ENCODE results near the gene NCOA3.
"Not testable (repeated sequence)": the region's sequence is repeated elsewhere in the genome, so short reads cannot be mapped to it uniquely, and the experiment has no call there.

NCOA3 gene

DNA sequence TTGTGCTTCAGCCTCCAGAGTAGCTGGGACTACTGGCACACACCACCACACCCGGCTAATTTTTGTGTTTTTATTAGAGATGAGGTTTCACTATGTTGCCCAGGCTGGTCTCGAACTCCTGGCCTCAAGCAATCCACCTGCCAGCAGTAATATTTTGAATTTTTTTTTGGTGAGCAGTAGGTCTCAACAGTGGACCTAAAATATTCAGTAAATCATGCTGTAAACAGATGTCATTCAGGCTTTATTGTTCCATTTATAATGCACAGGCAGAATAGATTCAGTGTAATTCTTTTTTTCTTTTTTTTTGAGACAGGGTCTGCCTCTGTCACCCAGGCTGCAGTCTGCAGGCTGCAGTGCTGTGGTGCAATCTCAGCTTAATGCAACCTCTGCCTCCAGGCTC, 69.7 kb downstream of the NCOA3 start:
- DNase-seq = no peak

DNA sequence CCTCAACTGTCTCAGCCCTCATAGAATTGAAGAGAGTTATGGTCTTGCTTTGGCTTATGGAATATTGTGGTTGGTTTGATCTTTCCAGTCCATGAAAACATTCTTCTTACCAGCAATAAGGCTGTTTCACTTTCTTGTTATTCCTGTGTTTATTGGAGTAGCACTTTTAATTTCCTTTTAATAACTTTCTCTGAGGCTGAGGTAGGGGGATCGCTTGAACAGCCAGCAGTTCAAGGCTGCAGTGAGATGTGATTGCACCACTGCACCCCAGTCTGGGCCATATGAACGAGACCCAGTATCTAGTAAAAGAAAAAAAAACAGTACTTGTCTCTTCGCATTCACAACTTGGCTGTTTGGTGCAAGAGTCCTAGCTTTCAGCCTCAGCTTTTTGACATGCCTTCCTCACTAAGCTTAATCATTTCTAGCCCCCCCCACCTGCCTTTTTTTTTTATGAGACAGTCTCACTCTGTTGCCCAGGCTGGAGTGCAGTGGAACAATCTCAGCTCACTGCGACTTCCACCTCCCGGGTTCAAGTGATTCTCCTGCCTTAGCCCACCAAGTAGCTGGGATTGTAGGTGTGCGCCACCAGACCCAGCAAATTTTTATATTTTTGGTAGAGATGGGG, 70.5 kb downstream of the NCOA3 start:
- no peak for DNase-seq

DNA sequence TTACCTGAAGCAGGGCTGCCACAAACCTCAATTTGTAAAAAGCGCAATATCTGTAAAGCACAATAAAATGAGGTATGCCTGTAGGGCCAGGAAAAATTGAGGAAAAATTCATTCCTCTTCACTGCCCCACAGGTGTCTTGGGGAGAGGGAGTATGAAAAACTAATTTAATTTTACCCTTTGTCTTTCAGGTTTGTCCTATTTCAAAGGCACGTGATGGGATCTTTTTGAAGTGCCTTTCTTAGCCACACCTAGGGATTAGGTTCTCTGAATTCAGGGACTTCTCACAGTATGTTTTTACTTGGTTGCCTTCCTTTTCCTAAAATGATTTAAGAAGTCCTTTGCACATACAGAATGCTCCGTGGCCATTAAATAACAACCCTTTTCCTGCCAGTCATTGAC, 71.9 kb downstream of the NCOA3 start:
- no peak for DNase-seq

DNA sequence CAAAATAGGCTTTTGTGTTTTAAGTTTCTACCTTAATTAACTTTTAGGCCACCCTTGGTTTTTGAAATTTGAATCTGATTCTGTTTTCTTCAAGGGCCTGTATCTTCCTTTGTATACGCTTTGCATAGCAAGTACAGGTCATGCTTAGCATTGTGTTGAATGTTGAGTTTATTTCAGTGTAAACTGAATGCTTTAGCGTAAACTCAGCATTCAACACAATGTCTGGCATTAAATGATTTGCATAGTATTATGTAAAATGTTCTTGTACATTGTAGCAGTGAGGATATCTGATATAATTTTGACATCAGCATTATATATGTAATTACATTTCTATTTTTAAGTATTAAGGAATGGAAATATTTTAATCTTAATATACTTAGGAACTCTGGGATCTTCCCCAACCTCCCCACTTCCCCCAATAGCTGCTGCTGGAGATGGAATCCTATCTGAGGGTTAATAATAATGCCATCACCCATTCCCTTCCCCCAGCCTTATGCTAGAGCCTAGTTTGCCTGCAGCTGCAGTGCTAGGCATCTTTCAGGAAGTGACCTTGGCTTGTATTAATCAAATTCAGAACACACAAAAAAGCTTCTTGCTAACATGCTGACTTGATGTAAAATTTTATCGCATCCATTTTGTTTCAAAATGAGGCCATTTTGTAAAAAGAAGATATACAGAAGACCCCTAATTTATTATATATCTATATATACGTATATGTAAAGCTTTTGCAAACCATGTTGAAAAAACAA, 73.1 kb downstream of the NCOA3 start:
- DNase-seq = peak; percentile 7 to 9

DNA sequence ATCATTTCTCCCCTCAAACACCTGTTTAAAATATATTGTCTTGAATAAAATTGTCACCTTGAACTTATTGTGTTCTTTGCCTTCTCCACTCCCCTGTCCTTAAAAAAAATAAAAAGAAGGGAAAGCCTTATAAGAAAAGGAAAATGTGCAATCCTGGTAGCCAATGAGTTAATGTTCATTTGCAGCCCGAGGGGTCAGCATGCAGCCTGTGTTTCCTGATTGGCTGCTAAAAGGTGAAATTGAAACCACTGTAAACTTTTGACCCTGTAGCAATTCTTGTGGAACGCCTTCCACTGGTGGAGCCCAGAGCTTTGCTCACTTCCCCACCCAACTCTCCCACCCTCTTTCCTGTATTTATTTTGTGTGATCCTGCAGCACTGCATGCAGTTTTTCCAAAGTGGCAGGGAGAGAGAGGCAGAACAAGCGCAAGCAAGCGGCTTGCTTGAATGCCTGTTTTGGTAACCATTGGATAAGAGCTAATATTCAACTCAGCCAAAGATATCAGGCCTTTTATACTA, 74.9 kb downstream of the NCOA3 start:
- DNase-seq = peak; percentile 34 to 40

DNA sequence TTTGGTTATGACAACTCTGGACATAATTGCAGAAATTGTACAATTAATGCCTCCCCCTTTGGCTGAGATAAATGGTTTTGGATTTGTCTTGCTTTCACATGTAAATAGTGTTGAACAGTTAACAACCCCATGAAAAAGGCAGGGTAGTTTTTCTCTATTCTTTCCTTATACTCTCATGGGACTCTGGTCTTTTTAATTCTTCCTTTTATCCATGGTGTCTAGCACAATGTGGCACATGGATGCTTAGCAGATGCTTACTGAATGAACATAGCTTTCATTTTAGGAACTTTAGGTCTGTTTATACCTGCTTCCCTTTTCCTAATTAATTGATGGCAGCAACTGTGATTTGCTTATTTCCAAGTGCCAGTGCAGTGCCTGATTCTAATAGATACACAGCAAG, 75.6 kb downstream of the NCOA3 start:
- DNase-seq = no peak

DNA sequence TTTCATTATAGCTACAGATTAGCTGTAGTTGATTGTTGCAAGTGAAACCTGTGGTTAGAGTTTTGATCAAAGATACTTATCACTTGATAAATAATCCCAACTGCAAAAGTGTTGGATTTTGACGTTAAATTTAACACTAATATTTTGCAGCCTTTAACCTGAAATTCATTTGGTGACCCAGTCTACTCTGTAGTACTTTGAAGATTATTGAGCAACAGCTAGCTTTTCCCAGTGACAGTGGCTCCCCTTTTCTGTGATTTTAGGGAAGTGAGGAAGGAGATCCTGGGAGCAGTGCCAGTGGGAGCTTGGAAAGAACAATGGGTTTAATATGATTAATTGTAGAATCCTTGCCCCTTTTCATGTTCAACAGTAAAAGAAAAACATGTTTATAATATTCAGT, 76.9 kb downstream of the NCOA3 start:
- DNase-seq = no peak

DNA sequence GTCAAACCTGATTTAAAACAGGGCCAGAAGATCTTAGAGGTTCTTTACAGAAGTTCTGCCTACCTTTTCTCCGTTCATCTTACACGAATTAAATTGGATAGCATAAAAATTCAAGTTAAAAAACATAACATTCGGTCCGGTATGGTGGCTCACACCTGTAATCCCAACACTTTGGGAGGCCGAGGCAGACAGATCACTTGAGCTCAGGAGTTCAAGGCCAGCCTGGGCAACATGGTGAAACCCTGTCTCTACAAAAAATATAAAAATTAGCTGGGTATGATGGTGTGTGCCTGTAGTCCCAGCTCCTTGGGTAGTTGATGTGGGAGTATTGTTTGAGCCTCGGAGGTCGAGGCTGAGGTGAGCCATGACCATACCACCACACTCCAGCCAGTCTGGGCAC, 79.0 kb downstream of the NCOA3 start:
- DNase-seq = not testable (repeated sequence)

DNA sequence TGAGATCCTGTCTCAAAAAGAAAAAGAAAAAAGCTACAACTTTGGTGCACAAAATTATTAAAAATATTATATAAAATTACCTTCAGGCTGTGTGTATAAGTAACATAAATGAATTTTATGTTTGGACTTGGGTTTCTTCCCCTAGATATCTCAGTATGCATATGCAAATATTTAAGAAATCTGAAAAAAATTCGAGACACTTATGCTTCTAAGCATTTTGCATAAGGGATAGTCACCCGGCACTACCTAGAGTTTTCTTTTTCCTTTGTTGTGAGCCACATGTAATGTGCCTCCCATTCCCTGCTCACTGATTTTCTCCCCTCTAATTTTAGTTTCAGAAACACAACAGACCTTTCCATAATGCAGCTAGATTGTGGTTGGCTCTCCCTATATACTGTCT, 79.4 kb downstream of the NCOA3 start:
- no peak for DNase-seq

DNA sequence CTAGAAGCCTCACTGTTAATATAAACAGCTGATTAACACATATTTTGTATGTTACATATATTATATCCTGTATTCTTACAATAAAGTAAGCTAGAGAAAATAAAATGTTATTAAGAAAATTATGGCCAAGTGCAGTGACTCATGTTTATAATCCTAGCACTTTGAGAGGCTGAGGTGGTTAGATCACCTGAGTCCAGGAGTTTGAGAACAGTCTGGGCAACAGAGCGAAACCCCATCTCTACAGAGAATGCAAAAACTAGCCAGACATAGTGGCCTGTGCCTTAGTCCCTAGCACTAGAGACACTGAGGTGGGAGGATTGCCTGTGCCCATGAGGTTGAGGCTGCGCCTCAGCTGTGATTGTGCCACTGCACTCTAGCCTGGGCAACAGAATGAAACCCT, 81.9 kb downstream of the NCOA3 start:
- no peak for DNase-seq

DNA sequence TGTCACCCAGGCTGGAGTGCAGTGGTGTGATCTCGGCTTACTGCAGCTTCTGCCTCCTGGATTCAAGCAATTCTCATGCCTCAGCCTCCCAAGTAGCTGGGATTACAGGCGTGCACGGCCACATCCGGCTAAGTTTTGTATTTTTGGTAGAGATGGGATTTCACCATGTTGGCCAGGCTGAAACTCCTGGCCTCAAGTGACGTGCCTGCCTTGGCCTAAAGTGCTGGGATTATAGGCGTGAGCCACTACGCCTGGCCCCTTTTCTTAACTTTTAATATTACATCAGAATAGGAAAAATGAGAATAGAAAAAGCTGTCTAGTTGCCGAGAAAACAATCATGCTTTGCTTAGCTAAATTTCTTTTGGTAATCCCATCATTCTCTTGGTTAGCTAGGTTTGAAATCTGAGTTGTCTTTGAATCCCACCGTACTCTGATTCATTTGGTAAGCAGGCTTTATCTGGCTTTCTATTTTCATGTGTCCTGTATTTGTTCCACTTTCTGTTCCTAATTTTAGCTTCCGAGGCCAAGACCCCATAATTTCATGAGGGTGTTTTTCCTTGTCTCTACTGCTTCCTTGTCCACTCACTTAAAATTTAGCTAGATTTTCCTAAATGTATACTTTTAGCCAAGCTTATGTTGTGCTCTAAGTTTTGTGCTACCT, 83.5 kb downstream of the NCOA3 start:
- DNase-seq = no peak

DNA sequence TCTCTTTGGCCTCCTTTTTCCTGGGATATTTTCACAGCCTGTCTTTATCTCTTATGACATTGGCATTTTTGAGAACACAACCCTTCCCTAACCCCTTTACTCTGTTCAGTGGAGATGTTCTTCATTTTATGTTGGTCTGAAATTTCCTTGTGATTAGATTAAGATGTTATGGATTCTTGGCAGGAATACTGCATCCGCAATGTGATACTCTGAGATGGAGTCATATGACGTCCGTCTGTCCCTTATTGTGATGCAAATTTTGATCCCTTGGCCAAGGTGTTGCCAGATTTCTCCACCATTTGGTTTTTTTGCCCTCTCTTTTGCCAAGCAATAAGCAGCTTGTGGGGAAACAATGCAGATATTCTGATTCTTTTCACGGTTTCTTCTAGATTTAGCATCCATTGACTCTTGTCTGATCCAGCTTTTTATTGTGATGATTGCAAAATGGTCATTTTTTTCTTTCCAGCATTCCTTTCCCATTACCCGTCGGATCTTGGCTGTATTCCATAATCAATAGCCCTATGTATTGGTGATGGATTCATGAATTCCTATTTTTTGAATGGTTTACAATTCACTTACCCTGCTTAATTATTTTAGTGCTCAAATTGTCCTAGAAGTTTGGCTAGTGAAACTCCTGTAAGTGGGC, 85.1 kb downstream of the NCOA3 start:
- DNase-seq = no peak

DNA sequence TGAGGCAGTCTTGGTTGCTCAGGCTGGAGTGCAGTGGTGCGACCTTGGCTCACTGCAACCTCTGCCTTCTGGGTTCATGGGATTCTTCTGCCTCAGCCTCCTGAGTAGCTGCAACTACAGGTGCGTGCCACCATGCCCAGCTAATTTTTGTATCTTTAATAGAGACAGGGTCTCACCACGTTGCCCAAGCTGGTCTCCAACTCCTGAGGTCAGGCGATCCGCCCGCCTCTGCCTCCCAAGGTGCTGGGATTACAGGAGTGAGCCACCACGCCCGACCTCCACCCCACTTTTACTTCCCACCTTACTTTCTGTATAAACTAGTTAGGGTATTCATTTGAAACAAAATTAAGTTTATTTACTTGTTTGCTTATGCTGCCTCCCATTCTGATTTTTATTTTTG, 86.5 kb downstream of the NCOA3 start:
- no peak for DNase-seq

DNA sequence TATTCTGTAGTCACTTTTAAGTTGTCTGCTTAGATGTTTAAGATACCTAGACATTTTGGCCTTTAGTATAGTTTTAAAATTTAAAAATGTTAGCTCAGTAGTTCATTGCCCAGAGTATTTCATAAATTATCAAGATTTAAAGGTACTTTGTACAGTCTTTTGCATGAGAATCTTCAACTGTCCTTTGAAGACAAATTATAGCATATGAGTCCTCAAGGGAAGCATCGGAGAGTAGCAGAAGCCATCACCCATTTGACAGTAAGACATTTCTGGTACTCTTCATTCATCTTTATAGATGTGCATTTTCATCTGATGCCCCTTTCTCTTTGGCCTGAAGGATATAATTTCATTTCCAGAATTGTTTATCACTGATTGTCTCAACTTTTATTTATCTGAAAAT, 89.5 kb downstream of the NCOA3 start:
- DNase-seq = no peak

DNA sequence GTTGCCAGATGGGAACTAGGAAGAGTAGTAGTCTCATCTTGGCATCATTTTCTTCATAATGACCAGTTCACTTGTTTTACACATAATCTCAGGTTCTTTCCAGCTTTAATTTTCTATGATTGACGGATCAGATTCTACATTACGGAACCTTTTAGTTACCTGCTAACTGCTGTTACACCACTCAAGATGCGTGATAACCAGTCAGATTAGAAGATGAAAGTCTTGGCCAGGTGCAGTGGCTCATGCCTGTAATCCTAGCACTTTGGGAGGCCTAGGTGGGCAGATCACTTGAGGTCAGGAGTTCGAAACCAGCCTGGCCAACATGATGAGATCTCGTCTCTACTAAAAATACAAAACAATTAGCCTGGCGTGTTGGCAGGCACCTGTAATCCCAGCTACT, 92.5 kb downstream of the NCOA3 start:
- no peak for DNase-seq

DNA sequence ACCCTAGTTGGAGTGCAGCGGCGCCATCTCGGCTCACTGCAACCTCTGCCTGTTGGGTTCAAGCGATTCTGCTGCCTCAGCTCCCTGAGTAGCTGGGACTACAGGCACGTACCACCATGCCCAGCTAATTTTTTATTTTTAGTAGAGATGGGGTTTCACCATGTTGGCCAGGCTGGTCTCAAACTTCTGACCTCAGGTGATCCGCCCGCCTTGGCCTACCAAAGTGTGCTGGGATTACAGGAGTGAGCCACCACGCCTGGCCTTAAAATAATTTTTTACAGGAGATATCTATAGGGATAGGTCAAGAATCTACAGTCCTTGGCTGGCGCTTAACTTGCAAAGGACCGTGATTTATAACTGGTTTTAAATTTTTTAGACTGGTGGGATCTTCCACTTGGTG, 93.5 kb downstream of the NCOA3 start:
- DNase-seq = not testable (repeated sequence)

DNA sequence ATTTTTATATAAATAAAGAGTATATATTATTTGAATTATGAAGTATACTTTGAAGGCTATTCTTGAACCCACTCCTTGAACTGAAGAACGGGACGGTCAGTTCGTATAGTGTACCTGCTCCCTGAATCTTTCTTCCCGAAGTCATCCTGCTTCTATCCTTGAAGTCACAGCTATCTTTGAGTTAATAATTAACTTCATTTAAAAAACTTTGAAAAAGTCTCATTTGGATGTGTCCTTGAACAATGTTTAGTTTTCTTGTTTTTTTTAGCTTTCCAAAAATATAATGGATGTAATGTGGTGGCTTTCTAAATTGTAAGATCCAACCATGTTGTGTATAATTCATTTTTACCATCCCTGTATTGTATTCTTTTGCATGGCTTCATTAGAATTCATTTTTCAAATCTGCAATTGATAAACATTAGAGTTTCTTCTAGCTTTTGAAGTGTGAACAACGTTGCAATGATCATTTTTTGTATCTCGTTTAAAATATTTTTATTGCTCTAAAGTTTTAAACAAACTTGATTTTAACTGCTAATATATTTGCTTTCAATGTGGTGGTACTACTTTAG, 94.4 kb downstream of the NCOA3 start:
- DNase-seq = no peak

DNA sequence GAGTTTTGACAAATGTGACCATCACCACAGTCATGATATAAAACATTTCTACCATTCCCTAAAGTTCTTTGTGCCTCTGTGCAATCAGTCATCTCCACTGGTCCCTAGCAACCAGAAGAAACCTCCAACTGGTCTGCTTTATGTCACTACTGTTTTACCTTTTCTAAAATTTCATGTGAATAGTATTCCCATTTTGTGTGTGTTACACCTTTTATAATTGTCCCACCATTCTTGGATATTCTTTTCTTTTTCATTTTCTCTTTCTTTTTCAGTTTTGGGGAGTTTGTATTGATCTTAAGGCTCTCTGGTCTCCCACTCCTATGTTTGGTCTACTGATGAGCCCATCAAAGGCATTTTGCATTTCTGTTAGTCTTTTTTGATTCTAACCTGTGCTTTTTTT, 95.4 kb downstream of the NCOA3 start:
- no peak for DNase-seq

DNA sequence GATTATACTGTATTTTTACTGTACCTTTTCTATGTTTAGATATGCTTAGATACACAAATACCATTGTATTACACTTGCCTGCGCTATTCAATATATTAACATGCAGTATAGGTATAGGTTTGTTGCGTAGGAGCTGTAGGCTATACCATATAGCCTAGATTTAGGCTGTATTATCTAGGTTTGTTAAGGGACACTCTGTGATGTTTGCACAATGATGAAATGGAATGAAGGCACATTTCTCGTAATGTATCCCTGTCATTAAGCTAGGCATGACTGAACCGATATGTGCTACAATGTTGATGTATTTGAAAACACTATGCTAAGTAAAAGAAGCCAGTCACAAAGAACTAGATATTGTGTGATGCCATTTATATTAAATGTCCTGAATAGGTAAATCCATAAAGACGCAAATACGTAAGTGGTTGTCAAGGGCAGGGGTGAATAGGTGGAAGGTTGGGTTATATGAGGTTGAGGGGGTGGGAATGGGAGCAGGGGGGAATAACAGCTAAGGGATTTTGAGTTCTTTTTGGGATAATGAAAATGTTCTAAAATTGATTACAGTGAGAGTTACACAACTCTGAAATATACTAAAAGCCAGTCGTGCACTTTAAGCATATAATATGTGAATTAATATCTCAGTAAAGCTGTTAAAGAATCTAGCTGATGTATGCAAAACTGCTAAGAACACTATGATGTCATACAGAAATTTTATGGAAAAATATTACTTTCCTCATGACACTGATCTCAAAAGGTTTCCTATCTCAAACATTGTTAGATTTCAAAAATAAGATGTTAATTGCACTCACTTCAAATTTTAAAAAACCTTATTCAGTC, 97.4 kb downstream of the NCOA3 start:
- DNase-seq = no peak

DNA sequence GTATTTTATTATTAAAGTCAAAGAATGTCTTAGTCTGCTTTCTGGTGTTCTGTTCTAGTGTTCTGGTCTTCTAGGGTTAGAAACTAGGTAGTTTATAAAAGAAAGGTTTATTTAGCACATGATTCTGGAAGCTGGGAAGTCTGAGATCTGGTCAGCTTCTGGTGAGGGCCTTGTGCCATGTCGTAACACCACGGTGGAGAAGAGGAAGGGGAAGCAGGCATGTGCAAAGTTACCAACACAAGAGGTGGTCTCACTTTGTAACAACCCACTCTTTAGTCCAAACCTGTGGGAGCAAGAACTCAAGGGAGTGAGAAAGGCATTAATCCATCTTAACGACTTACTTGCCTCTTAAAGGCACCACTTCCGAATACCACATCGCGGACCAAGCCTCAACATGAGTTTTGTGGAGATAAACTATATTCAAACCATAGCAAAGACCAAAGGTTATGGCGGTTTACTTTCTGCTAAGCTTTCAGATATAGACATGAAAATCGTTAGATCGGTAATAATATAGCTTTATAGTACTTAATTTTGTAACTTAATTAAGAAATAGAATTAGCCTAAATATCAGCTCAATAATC, 99.4 kb downstream of the NCOA3 start:
- DNase-seq = no peak

DNA sequence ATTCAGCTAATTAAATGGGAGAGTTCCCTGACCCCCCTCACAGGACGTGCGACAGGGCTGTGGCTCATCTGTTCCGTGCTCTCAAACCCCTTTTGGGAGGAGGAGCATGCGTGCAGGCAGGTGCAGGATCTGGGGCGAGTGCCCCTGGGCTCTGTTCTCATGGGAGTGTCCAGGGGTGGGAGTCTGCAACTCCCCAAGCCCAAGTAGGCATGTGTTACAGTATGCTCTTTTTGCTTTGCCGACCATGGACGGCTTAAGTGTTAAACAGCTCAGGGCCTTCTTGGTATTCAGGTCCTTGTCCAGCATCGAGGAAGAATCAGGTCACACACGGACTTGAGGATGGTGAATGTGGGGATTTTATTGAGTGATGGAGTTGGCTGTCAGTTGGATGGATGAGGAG, 101.6 kb downstream of the NCOA3 start:
- no peak for DNase-seq

Measured in Kasumi-1 (cell line).